Measurements from ENCODE around the gene ELANE. TPM values are rescaled to one million over a fixed set of nuclear protein-coding genes. Genes with fewer than 3 reads are reported as not detected.

Gene ELANE
- total RNA-seq, 4 donors from 2014 or later: 0.51 to 1.9 TPM; not detected in 2

- H3K4me3 ChIP-seq (ENCODE audit: low read depth, poor library complexity, severe bottlenecking): no peak overlapping the region
- intact Hi-C loops (cut with DNase I; ENCODE audit: low total_unique reads): no loop called here
- 81 to 87% methylated on average over 28 of the region's 30 CpGs for WGBS, 2 donors
- no peak for TF ChIP-seq CTCF (IDR thresholded peaks at IDR 0.05)
- no peak for TF ChIP-seq POLR2A (IDR thresholded peaks at IDR 0.05)
- no peak for DNase-seq (ENCODE audit: low spot score in 2 of 2)
Observed at GRCh38 chr19:810077-810855, 41.8 kb upstream of the ELANE start.

DNA sequence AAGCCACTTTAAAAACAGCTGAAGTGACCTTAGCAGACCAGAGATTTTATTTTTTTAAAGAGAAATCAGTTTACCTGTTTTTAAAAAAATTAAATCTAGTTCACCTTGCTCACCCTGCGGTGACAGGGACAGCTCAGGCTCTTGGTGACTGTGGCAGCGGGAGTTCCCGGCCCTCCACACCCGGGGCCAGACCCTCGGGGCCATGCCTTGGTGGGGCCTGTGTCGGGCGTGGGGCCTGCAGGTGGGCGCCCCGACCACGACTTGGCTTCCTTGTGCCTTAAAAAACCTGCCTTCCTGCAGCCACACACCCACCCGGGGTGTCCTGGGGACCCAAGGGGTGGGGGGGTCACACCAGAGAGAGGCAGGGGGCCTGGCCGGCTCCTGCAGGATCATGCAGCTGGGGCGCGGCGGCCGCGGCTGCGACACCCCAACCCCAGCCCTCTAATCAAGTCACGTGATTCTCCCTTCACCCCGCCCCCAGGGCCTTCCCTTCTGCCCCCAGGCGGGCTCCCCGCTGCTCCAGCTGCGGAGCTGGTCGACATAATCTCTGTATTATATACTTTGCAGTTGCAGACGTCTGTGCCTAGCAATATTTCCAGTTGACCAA lies 41.1 kb upstream of the ELANE start:
- WGBS, 2 donors: 80 to 81% methylated on average over 24 of the region's 25 CpGs
- intact Hi-C loops (cut with DNase I; ENCODE audit: low total_unique reads): no loop called here
- no peak overlapping the region for H3K4me3 ChIP-seq (ENCODE audit: low read depth, poor library complexity, severe bottlenecking)
- no peak for TF ChIP-seq CTCF (IDR thresholded peaks at IDR 0.05)
- no peak for TF ChIP-seq POLR2A (IDR thresholded peaks at IDR 0.05)
- DNase-seq (ENCODE audit: low spot score in 2 of 2): no peak

DNA sequence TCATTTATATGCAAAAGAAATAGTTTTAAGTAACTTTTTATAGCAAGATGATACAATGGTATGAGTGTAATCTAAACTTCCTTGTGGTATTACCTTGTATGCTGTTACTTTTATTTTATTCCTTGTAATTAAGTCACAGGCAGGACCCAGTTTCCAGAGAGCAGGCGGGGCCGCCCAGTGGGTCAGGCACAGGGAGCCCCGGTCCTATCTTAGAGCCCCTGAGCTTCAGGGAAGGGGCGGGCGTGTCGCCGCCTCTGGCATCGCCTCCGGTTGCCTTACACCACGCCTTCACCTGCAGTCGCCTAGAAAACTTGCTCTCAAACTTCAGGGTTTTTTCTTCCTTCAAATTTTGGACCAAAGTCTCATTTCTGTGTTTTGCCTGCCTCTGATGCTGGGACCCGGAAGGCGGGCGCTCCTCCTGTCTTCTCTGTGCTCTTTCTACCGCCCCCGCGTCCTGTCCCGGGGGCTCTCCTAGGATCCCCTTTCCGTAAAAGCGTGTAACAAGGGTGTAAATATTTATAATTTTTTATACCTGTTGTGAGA lies 40.5 kb upstream of the ELANE start:
- no peak for DNase-seq (ENCODE audit: low spot score in 2 of 2)
- no peak overlapping the region for H3K4me3 ChIP-seq (ENCODE audit: low read depth, poor library complexity, severe bottlenecking)
- 89 to 90% methylated on average over 20 of the region's 20 CpGs for WGBS, 2 donors
- intact Hi-C loops (cut with DNase I; ENCODE audit: low total_unique reads): no loop called here
- no peak for TF ChIP-seq CTCF (IDR thresholded peaks at IDR 0.05)
- no peak for TF ChIP-seq POLR2A (IDR thresholded peaks at IDR 0.05)

DNA sequence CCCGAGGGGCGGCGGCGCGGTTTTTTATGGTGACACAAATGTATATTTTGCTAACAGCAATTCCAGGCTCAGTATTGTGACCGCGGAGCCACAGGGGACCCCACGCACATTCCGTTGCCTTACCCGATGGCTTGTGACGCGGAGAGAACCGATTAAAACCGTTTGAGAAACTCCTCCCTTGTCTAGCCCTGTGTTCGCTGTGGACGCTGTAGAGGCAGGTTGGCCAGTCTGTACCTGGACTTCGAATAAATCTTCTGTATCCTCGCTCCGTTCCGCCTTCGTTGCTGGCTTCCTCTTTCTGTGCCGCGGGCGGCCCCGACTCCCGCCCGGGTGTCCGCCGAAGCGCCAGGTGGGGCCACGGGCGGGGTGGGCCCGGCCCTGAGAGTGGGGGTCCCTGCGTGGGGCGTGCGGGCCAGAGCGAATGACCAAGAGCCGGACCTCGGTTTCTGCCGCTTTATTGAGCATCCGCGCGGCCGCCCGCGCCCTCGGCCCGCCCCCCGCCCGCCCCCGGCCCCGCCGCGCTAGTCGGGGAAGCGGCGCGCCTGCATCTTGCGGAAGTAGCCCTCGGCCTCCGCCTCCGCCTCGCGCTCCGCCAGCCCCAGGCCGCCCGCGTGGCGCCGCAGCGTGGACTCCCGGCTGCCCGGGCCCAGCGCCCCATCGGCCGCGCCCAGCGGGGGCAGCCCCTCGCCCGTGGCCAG lies 39.9 kb upstream of the ELANE start:
- H3K4me3 ChIP-seq (ENCODE audit: low read depth, poor library complexity, severe bottlenecking): no peak overlapping the region
- intact Hi-C loops (cut with DNase I; ENCODE audit: low total_unique reads): no loop called here
- TF ChIP-seq POLR2A (IDR thresholded peaks at IDR 0.05) (no peak), CTCF (IDR thresholded peaks at IDR 0.05) (no peak)
- no peak for DNase-seq (ENCODE audit: low spot score in 2 of 2)
- 88 to 93% methylated on average over 40 to 50 of the region's 80 CpGs for WGBS, 2 donors

GRCh38 chr19:812747-813218 lies 39.3 kb upstream of the ELANE start:
- no peak overlapping the region for H3K4me3 ChIP-seq (ENCODE audit: low read depth, poor library complexity, severe bottlenecking)
- no peak for DNase-seq (ENCODE audit: low spot score in 2 of 2)
- TF ChIP-seq CTCF (IDR thresholded peaks at IDR 0.05) (no peak), POLR2A (IDR thresholded peaks at IDR 0.05) (no peak)
- WGBS, 2 donors: 95 to 96% methylated on average over 72 of the region's 72 CpGs
- intact Hi-C loops (cut with DNase I; ENCODE audit: low total_unique reads): no loop called here
